SJCRH30 (cell line): ENCODE measurements around the gene PSG1. TPM values are rescaled to one million over a fixed set of nuclear protein-coding genes. Genes with fewer than 3 reads are reported as not detected.
A peak's percentile ranks its signal among the peaks of the same experiment; 100 is the strongest.
"Not testable (repeated sequence)": the region's sequence is repeated elsewhere in the genome, so short reads cannot be mapped to it uniquely, and the experiment has no call there.

ENCODE experiments used
- DNase-seq, 2 experiments: peaks; one replicate each; pipeline ENCODE4 v3.0.0-alpha.2; 2015 to 2020
- H3K27ac ChIP-seq: fragments of 250-450 bp; sonication (Bioruptor Pico); 2 replicates; pipeline ENCODE4 v1.5.1; 2020; ENCODE audit warnings: mild to moderate bottlenecking, moderate library complexity
- H3K27me3 ChIP-seq: fragments of 250-450 bp; sonication (Bioruptor Pico); 2 replicates; pipeline ENCODE4 v1.5.1; 2020; ENCODE audit warnings: mild to moderate bottlenecking, moderate library complexity
- H3K36me3 ChIP-seq: fragments of 250-450 bp; sonication (Bioruptor Pico); 2 replicates; pipeline ENCODE4 v1.5.1; 2020; ENCODE audit warnings: mild to moderate bottlenecking, moderate library complexity
- H3K4me1 ChIP-seq: fragments of 250-450 bp; sonication (Bioruptor Pico); 2 replicates; pipeline ENCODE4 v1.5.1; 2020; ENCODE audit warnings: mild to moderate bottlenecking, moderate library complexity
- H3K4me3 ChIP-seq: fragments of 250-450 bp; sonication (Bioruptor Pico); 2 replicates; pipeline ENCODE4 v1.5.1; 2020; ENCODE audit warnings: mild to moderate bottlenecking, moderate library complexity
- H3K9me3 ChIP-seq: fragments of 250-450 bp; sonication (Bioruptor Pico); replicated peaks from 2 replicates; pipeline ENCODE4 v1.5.1; 2020; ENCODE audit warnings: mild to moderate bottlenecking, moderate library complexity
- total RNA-seq: library from RNA; depleted of rRNA; stranded (reverse); fragments of >200 nt; shearing (Covaris generic); gene quantifications from 2 replicates; pipeline ENCODE4 v1.2.3, GENCODE V29; 2014

PSG1 gene
- total RNA-seq, 1 experiment from 2014 or later = not detected

DNA sequence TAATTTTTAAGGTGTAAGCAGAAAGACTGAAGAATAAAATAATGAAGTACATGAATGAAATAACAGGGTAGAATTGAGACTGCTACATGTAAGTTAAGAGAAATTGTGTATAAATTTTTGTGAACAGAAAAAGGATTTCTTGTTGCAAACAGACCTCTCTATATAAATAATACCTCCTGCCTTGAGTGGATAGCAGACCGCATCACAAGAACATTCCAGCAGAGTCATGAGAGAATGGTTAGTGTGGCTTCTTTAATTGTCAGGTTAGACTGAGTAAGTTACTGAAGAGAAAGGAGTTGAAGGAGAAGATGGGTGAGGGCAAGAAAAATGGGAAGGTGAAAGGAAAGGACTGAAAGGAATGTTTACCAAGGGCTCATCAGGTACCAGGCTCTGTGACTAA, 19.6 kb upstream of the PSG1 start:
- not testable (repeated sequence) for H3K4me3 ChIP-seq, H3K9me3 ChIP-seq, H3K27me3 ChIP-seq, DNase-seq, H3K4me1 ChIP-seq, H3K36me3 ChIP-seq, H3K27ac ChIP-seq

GRCh38 chr19:42898656-42899055, 19.1 kb upstream of the PSG1 start:
- not testable (repeated sequence) for H3K27ac ChIP-seq, H3K4me3 ChIP-seq, DNase-seq, H3K36me3 ChIP-seq, H3K27me3 ChIP-seq, H3K4me1 ChIP-seq, H3K9me3 ChIP-seq

GRCh38 chr19:42897729-42898128, 18.2 kb upstream of the PSG1 start:
- H3K36me3 ChIP-seq, H3K4me1 ChIP-seq, H3K9me3 ChIP-seq, H3K27ac ChIP-seq, H3K4me3 ChIP-seq, H3K27me3 ChIP-seq, DNase-seq: not testable (repeated sequence)

DNA sequence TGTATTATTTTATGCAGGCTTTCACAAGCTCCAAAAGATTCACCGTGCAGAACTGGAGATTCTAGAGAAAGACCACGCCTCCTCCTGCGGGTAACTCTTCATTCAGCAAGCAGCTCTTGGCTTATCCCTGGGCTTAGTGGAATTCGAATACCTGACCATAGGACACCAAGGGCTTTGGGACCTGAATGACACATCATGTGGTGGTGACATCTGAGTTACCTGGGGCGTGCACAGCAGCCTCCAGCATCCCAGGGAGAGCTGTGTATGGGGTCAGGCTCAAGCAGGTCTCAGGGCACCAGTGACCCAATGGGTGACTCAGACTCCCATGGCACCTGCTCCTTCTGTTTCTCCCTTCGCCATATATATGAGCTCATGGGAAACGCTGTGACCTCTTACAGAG, 10.9 kb upstream of the PSG1 start:
- H3K4me3 ChIP-seq, H3K27me3 ChIP-seq, H3K9me3 ChIP-seq, DNase-seq, H3K36me3 ChIP-seq, H3K27ac ChIP-seq, H3K4me1 ChIP-seq: not testable (repeated sequence)

DNA sequence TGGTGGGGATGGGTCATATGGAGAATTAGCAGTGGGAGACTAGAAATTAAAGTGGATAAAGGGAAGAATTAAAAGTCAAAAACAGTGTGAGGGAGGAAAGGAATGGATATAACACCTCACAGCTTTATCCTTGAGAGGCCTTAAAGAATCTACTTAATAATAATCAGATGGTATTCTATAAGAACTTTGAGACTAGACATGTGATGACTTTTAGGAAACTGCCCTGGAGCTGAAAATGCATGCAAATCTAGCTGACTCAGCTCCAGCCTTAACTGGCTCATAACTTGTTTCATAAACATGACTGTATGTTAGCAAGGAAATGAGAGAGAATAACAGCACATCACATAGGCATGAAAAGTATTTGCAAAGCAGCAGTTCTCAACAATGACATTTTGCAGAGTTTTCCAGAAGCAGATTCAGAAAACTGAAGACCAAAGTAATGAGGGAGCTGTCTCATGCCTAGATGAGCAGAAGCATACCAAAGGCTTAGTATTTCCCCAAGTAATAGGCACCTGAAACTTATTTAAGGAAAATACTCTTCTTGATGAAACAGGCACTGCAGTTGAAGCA, 8.4 kb upstream of the PSG1 start:
- H3K4me1 ChIP-seq, H3K4me3 ChIP-seq, H3K27ac ChIP-seq, H3K9me3 ChIP-seq, H3K27me3 ChIP-seq, DNase-seq, H3K36me3 ChIP-seq: not testable (repeated sequence)

GRCh38 chr19:42882730-42883129, 3.2 kb upstream of the PSG1 start:
- not testable (repeated sequence) for H3K27ac ChIP-seq, H3K27me3 ChIP-seq, H3K9me3 ChIP-seq, DNase-seq, H3K4me1 ChIP-seq, H3K36me3 ChIP-seq, H3K4me3 ChIP-seq

DNA sequence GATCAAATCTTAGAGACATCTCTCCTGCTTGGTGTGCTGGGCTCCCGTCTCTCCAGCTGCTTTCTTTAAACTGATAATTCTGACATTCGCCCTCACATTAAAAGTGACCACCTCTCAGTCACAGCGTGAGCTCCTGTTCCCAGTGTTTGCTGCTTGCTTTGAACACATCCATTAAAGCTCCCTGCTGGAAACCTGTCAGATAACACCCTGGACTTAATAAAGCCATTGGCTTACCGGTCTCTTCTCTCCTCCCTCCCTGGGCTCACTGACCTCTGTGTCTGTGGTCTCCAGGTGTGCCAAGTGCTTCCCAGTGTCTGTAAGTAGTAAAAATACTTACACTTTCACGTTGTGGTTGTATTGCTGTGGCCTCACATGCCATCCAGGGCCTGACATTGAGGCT, 2.5 kb upstream of the PSG1 start:
- H3K27ac ChIP-seq, H3K36me3 ChIP-seq, H3K9me3 ChIP-seq, H3K4me1 ChIP-seq, DNase-seq, H3K4me3 ChIP-seq, H3K27me3 ChIP-seq: not testable (repeated sequence)

DNA sequence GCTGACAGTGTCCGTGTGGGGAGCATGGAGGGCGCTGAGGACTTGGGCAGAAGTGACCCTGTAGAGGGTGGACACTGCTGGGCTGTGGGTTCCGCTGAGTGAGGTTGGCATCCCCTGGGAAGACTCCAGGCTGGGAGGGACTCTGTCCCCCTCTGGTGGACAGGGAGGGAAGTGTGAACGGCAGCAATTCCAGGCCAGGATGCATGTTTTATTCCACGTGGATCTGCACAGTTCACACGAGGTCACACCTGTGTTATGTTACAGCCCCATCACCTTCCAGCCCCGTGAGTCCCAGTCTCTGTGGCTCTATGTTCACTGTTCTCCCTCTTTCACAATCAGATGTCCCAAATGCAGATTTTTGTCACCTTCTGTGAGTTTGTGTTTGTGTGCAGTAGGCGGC, 1.8 kb upstream of the PSG1 start:
- not testable (repeated sequence) for H3K36me3 ChIP-seq, H3K27ac ChIP-seq, H3K27me3 ChIP-seq, H3K9me3 ChIP-seq, H3K4me3 ChIP-seq, H3K4me1 ChIP-seq
- DNase-seq = peak; percentile 10 to 33

- DNase-seq = not testable (repeated sequence)
Measured at GRCh38 chr19:42880621-42881020, 1.1 kb upstream of the PSG1 start.

DNA sequence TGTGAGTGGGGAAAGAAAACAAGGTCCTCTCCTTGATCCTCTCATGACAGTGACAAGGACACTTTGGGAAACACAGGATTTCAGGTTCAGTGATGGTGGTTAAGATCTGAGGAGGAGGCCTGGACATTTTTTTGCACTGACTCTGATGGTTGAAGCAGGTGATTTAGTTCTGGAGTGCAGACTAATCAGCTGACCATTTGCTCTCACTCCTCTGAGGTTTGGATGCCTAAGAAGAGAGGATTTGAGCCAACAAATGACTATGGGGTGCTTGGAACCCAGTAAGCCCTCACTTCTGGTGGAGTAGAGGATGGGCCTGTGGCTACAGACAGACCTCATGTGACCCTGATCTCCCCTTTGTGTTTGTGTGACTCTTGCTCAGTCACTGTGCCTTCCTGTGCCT, 2.9 kb downstream of the PSG1 start:
- H3K9me3 ChIP-seq, H3K4me3 ChIP-seq, H3K27ac ChIP-seq, H3K27me3 ChIP-seq, H3K36me3 ChIP-seq, DNase-seq, H3K4me1 ChIP-seq: not testable (repeated sequence)

More at GRCh38 chr19:42880621-42881020, 1.1 kb upstream of the PSG1 start:
- H3K4me3 ChIP-seq, H3K36me3 ChIP-seq, H3K27ac ChIP-seq, H3K27me3 ChIP-seq, H3K4me1 ChIP-seq, H3K9me3 ChIP-seq: not testable (repeated sequence)

GRCh38 chr19:42875881-42876280, 3.6 kb downstream of the PSG1 start:
- not testable (repeated sequence) for H3K27me3 ChIP-seq, H3K36me3 ChIP-seq, H3K9me3 ChIP-seq, H3K4me3 ChIP-seq, DNase-seq, H3K4me1 ChIP-seq, H3K27ac ChIP-seq

- not testable (repeated sequence) for H3K27me3 ChIP-seq, H3K27ac ChIP-seq, H3K4me3 ChIP-seq, H3K36me3 ChIP-seq, H3K4me1 ChIP-seq, H3K9me3 ChIP-seq, DNase-seq
Measured at GRCh38 chr19:42874901-42875813, 4.4 kb downstream of the PSG1 start.

GRCh38 chr19:42874136-42874535, 5.4 kb downstream of the PSG1 start:
- H3K36me3 ChIP-seq = not testable (repeated sequence)

DNA sequence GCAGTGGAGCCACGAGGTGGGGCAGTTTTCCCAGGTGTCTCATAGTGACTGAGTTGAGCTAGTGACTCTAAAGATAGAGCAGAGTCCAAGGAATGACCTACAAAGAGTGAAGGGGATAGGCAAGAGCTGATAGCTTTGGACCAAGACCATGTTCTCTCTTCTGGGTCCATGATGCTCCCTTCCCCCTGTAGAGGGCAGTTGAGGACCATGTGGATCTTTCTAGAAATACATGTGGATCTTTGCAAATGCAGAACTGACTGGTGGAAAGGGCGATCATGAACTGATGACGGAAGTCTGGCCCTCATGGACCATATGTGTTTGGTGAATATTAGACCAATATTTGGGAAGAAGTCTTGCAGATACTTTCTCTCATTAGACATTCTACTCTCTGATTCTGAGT, 6.9 kb downstream of the PSG1 start:
- no peak for DNase-seq
- no peaks in the 10 kb centered on the region for H3K36me3 ChIP-seq
- H3K9me3 ChIP-seq = no peaks in the 10 kb centered on the region
- H3K4me1 ChIP-seq = no peaks in the 10 kb centered on the region
- no peak overlapping the region for H3K27ac ChIP-seq
- no peaks in the 10 kb centered on the region for H3K27me3 ChIP-seq
- H3K4me3 ChIP-seq = no peak overlapping the region

More at GRCh38 chr19:42874136-42874535, 5.4 kb downstream of the PSG1 start:
- not testable (repeated sequence) for DNase-seq, H3K9me3 ChIP-seq, H3K4me1 ChIP-seq, H3K4me3 ChIP-seq, H3K27ac ChIP-seq, H3K27me3 ChIP-seq

- Histone ChIP-seq H3K9me3 (no peaks in the 10 kb centered on the region), H3K36me3 (no peaks in the 10 kb centered on the region), H3K4me1 (peaks cover 13% of the 10 kb centered on the region), H3K27ac (no peak overlapping the region), H3K4me3 (no peak overlapping the region), H3K27me3 (no peaks in the 10 kb centered on the region)
- no peak for DNase-seq
Measured at GRCh38 chr19:42857544-42857867, 22.0 kb downstream of the PSG1 start.
